HG02623 (cell line): ENCODE measurements around the gene CRYM.
"Not testable (repeated sequence)": the region's sequence is repeated elsewhere in the genome, so short reads cannot be mapped to it uniquely, and the experiment has no call there.

Source experiments
- ATAC-seq: cut with Tn5 transposase; IDR thresholded peaks from one replicate; pipeline ENCODE4 v1.9.1; 2021; ENCODE audit warnings: moderate library complexity; ENCODE audit not compliant: unreplicated experiment

Gene CRYM

GRCh38 chr16:21250072-21250923, 27.8 kb downstream of the CRYM start:
- no peak for ATAC-seq

DNA sequence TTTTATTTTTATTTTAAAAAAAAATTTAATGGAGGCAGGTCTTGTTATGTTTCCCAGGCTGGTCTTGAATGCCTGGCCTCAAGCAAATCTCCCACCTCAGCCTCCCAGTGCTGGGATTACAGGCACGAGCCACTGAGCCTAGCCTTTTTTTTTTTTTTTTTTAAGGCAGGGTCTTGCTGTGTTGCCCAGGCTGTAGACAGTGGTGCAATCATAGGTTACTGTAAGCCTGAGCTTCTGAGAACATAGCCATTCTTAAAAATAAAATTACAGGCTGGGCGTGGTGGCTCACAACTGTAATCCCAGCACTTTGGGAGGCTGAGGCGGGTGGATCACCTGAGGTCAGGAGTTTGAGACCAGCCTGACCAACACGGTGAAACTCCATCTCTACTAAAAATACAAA, 29.9 kb downstream of the CRYM start:
- not testable (repeated sequence) for ATAC-seq

- no peak for ATAC-seq
Observed at GRCh38 chr16:21244518-21245215, 33.4 kb downstream of the CRYM start.

DNA sequence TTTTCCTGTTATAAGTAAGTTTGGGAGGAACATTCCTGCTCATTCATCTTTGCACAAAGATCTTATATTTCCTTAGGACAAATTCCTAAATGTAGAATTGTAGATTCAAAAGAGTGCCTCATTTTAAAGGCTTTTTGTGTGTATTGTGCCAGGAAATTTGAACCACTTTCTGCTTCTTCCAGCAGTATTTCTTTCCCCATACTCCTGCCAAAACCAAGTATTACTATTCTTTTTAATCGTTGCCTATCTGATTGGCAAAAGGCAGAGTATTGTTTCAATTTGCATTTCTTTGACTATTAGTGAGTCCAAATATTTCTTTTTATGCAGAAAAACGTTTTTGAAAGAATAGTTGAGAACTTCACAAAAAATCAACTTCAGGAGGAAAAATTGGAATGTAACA, 35.3 kb downstream of the CRYM start:
- ATAC-seq: no peak

DNA sequence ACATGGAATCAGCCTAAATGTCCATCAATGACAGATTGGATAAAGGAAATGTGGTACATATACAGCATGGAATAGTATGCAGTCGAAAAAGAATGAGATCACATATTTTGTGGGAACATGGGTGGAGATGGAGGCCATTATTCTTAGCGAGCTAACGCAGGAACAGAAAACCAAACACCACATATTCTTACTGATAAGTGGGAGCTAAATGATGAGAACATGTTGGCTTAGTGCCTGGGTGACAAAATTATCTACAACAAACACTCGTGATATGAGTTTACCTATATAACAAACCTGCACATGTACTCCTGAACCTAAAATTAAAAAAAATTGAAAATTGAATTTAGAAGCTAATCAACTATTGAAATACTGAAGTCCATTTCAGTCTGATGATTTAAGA, 38.4 kb downstream of the CRYM start:
- no peak for ATAC-seq

GRCh38 chr16:21236831-21237230, 41.3 kb downstream of the CRYM start:
- no peak for ATAC-seq

DNA sequence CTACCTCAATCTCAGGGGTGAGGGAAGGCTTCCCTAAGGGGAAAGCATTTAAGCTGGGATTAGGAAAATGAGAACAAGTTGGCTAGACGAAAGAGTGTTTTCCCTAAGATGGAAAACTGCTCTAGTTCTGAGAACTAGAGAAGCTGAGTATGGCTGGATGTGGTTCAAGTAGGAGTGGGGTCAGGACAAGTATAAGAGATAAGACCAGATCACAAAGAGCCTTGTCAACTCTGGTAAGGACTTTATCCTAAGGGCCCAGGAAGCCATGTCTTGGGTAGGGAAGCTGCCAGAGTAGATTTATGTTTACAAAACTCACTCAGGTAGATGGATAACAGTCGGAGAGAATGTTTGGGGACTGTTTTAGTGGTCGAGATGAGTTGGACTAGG, 42.9 kb downstream of the CRYM start:
- ATAC-seq: no peak

GRCh38 chr16:21233521-21234150, 44.5 kb downstream of the CRYM start, which contains the start of gene ANKS4B:
Gene ANKS4B (plus strand): TSS chr16:21233699. CDS start chr16:21233738, 39 bp downstream.
- no peak for ATAC-seq

- no peak for ATAC-seq
Observed at GRCh38 chr16:21233045-21233520, 45.0 kb downstream of the CRYM start.

DNA sequence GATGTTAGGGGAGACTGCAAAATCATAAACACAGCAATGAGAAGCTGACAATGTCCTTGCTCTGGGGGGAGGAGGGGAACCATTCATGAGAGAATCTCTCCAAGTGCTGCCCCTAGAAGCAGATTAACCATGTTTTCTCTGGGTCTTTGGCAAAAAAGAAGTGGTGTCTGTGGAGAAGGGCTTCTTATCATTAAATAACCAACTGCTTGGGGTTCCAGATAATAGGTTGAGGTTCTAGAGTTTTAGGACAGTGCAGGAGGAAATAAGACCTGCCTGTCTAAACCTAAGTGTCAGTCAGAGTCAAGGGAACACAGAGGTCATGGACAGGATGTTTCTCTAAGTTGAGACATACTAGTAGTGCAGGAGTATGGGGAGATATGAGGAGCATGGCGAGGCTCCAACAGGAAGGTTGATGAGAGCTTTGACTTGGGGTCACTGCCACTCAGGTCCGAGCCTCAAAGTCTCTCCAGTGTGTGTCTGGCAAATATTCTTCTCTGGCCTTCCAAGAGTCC, 49.7 kb downstream of the CRYM start:
- no peak for ATAC-seq

DNA sequence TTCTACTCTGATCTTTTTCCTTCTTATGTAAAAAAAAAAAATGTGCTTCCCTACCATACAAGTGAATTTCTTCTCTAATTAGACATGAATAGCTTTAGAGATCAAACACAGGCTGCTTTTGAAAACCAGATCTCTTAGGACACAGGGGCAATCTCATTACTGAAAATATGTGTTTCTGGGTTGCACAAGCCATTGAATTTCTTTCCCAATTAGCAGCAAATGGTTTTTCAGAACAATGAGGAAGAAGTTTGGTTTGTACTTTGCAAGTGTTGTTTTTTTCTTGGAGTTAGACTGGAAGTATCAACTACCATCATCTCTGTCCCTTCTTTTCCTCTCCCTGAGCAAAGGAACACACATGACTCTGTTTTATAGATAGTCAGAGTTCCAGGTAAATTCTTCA, 50.2 kb downstream of the CRYM start:
- no peak for ATAC-seq

GRCh38 chr16:21226749-21227148, 51.3 kb downstream of the CRYM start:
- ATAC-seq: no peak

- no peak for ATAC-seq
Observed at GRCh38 chr16:21224800-21225199, 53.3 kb downstream of the CRYM start.

- ATAC-seq: no peak
Observed at GRCh38 chr16:21223787-21224186, 54.3 kb downstream of the CRYM start.

- no peak for ATAC-seq
Observed at GRCh38 chr16:21222495-21223337, 55.4 kb downstream of the CRYM start.

DNA sequence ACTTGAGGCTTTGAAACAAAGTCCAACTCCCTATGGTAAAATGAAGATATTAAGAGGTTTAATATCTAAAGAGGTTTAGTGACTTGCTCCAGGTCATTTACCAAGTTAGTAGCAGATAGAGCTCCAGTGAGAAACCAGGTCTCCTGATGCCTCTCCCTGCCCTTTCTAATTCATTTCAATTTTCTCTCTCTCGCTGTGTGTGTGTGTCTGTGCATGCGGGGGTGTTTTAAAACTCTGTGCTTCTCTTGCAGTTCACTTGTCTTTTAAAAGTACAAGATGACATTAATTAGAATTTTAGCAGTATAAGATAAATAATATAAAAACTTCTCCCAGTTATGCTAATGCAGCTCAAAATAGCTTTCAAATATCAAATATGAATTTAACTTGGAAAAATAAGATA, 58.5 kb downstream of the CRYM start:
- ATAC-seq: no peak

GRCh38 chr16:21218153-21218552, 59.9 kb downstream of the CRYM start:
- ATAC-seq: no peak

GRCh38 chr16:21217121-21217520, 61.0 kb downstream of the CRYM start:
- no peak for ATAC-seq

- no peak for ATAC-seq
Observed at GRCh38 chr16:21214086-21214485, 64.0 kb downstream of the CRYM start.

DNA sequence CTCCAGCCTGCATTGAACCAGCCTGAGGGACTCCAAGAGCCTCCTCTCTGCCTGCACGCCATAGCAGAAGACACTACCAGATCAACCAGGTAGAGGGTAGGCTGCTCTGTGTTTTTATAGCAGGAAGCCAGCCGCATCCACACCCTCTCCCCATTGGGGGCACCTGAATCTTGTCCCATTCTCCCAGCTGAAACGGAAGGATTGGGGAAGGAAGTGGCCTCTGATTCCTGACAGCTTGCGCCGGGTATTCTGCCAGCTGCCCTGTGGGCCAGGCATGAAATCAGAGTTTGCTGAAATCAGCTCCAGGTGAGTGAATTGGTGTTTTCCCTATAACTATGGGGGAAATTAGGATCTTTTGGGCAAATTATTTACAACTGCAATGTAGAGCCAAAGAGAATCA, 66.6 kb downstream of the CRYM start, which contains the start of gene ZP2:
Gene ZP2 (minus strand): TSS at position 89 of the 400 bp plus-strand sequence. CDS start 27 bp downstream, at position 62.
- no peak for ATAC-seq
